B cell (primary cell): ENCODE results near the gene ZNF835.

Experiments
- CTCF ChIP-seq: fragments of 200-600 bp; IDR thresholded peaks from one replicate; pipeline ENCODE4 v1.8.0; 2022; ENCODE audit warnings: antibody characterized with exemption, mild to moderate bottlenecking
- EZH2 ChIP-seq: IDR thresholded peaks from 2 replicates; pipeline ENCODE4 v1.6.1; 2012; ENCODE audit warnings: borderline replicate concordance, low read depth, mild to moderate bottlenecking, moderate library complexity, low read length; ENCODE audit not compliant: insufficient read depth, poor library complexity, severe bottlenecking

- TF ChIP-seq CTCF (no peak), EZH2 (no peak)
Measured at GRCh38 chr19:56705939-56706338, 34.4 kb upstream of the ZNF835 start.
